ENCODE data around the gene KBTBD4.

GRCh38 chr11:47552056-47552565, 26.7 kb downstream of the KBTBD4 start:
- no peak for TF ChIP-seq EZH2 (IDR thresholded peaks at IDR 0.05; ENCODE audit: borderline replicate concordance, insufficient read depth, low read length, poor library complexity, severe bottlenecking)
- TF ChIP-seq, protein P1, sequence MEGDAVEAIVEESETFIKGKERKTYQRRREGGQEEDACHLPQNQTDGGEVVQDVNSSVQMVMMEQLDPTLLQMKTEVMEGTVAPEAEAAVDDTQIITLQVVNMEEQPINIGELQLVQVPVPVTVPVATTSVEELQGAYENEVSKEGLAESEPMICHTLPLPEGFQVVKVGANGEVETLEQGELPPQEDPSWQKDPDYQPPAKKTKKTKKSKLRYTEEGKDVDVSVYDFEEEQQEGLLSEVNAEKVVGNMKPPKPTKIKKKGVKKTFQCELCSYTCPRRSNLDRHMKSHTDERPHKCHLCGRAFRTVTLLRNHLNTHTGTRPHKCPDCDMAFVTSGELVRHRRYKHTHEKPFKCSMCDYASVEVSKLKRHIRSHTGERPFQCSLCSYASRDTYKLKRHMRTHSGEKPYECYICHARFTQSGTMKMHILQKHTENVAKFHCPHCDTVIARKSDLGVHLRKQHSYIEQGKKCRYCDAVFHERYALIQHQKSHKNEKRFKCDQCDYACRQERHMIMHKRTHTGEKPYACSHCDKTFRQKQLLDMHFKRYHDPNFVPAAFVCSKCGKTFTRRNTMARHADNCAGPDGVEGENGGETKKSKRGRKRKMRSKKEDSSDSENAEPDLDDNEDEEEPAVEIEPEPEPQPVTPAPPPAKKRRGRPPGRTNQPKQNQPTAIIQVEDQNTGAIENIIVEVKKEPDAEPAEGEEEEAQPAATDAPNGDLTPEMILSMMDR (IDR thresholded peaks at IDR 0.05; ENCODE audit: poor library complexity, severe bottlenecking): no peak
- no peak for TF ChIP-seq EP300 (conservative IDR thresholded peaks at IDR 0.05; ENCODE audit: poor library complexity, severe bottlenecking)
- TF ChIP-seq POLR2AphosphoS5 (IDR thresholded peaks at IDR 0.05): no peak
- no peak for TF ChIP-seq TAF1 (IDR thresholded peaks at IDR 0.05; ENCODE audit: low read depth)
- TF ChIP-seq RAD21 (conservative IDR thresholded peaks at IDR 0.05): no peak
